Kidney (tissue), 14 donors: ENCODE data around the gene SLC9A5. TPM values are rescaled to one million over a fixed set of nuclear protein-coding genes. Genes with fewer than 3 reads are reported as not detected.

Experiments used
- DNase-seq, 5 donors: peaks; one replicate each; pipeline ENCODE4 v3.0.0-alpha.2; 2013 to 2020
- FAIRE-seq: peaks from 2 replicates; lab custom pipeline; 2012; peaks lifted over from hg19 to GRCh38; lab: Jason Lieb, UNC
- H3K27ac ChIP-seq, 2 donors: one replicate each; pipeline ENCODE4 v1.7.0; 2013; ENCODE audit warnings: low read depth in 2 of 2, low read length in 2 of 2, inconsistent platforms in 1 of 2
- H3K27me3 ChIP-seq: one replicate; pipeline ENCODE4 v1.7.1; 2013; ENCODE audit warnings: low read length, inconsistent platforms; ENCODE audit not compliant: control insufficient read depth, insufficient read depth
- H3K36me3 ChIP-seq, 3 donors: one replicate each; pipeline versions ENCODE4 v1.7.0 to v1.7.1; 2013; ENCODE audit warnings: low read length in 3 of 3, control low read depth in 1 of 3, inconsistent platforms in 1 of 3; ENCODE audit not compliant: insufficient read depth in 3 of 3, control insufficient read depth in 2 of 3
- H3K4me1 ChIP-seq, 3 donors: one replicate each; pipeline versions ENCODE4 v1.7.0 to v1.7.1; 2013; ENCODE audit warnings: low read length in 3 of 3, inconsistent platforms in 1 of 3, low read depth in 1 of 3; ENCODE audit not compliant: control insufficient read depth in 2 of 3, insufficient read depth in 2 of 3
- H3K4me3 ChIP-seq, 3 donors: one replicate each; pipeline versions ENCODE4 v1.7.0 to v1.8.1; 2013; ENCODE audit warnings: low read length in 3 of 3, control low read depth in 1 of 3, inconsistent platforms in 1 of 3
- H3K9ac ChIP-seq, 3 donors: one replicate each; pipeline versions ENCODE4 v1.7.0 to v1.7.1; 2013; ENCODE audit warnings: low read length in 3 of 3, control low read depth in 1 of 3, inconsistent platforms in 1 of 3
- H3K9me3 ChIP-seq, 3 donors: one replicate each; pipeline versions ENCODE4 v1.7.0 to v1.7.1; 2013; ENCODE audit warnings: low read length in 3 of 3, control low read depth in 1 of 3, inconsistent platforms in 1 of 3; ENCODE audit not compliant: control insufficient read depth in 2 of 3, insufficient read depth in 1 of 3
- intact Hi-C: fragments of 100-400 bp; cut with DNase I; formaldehyde crosslinking; loops from one replicate; pipeline ENCODE4 v1.11.1; 2022
- polyA plus RNA-seq: library from polyadenylated mRNA; stranded (reverse); fragments of 350-450 nt; fragmentation: Illumina TruSeq; extraction: RNeasy Lipid Tissue Mini Kit (QIAGEN cat#74804); gene quantifications from one replicate; pipeline ENCODE4 v1.2.3, GENCODE V29; 2014; ENCODE audit warnings: low read depth, low replicate concordance; ENCODE audit not compliant: insufficient read depth
- total RNA-seq: library from RNA; stranded (reverse); fragmentation: NEBNext Ultra II Directional; extraction: Animal tissue kit (Norgen Biotek cat#: 25700); gene quantifications from one replicate; pipeline ENCODE4 v1.2.1, GENCODE V29; 2021
- TF ChIP-seq, protein P1 (sequence below): IDR thresholded peaks from 3 replicates; pipeline ENCODE4 v1.5.1; 2012; ENCODE audit warnings: mild to moderate bottlenecking, moderate library complexity, borderline replicate concordance; ENCODE audit not compliant: insufficient read depth; ENCODE audit errors: extremely low read depth
- donor health status: control.
- donor health status: control.
- donor health status: control.
- donor health status: control.
- donor health status: control.
- donor health status: DM: yes; HTN: yes; CAD: no.
- donor health status: Normal renal cell carcinoma (clear cell type).

Gene SLC9A5
- total and polyA plus RNA-seq, 2 donors from 2014 or later = 0.92 to 1.1 TPM

GRCh38 chr16:67270931-67271338 lies 22.2 kb downstream of the SLC9A5 start:
- no peak overlapping the region for H3K4me3 ChIP-seq
- peak in 1 of 5 donors; percentile 58 for DNase-seq
- H3K9me3 ChIP-seq = no peaks in the 10 kb centered on the region
- no peaks in the 10 kb centered on the region for H3K27me3 ChIP-seq
- TF ChIP-seq, protein P1, sequence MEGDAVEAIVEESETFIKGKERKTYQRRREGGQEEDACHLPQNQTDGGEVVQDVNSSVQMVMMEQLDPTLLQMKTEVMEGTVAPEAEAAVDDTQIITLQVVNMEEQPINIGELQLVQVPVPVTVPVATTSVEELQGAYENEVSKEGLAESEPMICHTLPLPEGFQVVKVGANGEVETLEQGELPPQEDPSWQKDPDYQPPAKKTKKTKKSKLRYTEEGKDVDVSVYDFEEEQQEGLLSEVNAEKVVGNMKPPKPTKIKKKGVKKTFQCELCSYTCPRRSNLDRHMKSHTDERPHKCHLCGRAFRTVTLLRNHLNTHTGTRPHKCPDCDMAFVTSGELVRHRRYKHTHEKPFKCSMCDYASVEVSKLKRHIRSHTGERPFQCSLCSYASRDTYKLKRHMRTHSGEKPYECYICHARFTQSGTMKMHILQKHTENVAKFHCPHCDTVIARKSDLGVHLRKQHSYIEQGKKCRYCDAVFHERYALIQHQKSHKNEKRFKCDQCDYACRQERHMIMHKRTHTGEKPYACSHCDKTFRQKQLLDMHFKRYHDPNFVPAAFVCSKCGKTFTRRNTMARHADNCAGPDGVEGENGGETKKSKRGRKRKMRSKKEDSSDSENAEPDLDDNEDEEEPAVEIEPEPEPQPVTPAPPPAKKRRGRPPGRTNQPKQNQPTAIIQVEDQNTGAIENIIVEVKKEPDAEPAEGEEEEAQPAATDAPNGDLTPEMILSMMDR = no peak
- no peaks in the 10 kb centered on the region for H3K4me1 ChIP-seq
- H3K27ac ChIP-seq = no peak overlapping the region
- FAIRE-seq = no peak
- intact Hi-C loops = no loop called here
- no peak overlapping the region for H3K9ac ChIP-seq
- no peaks in the 10 kb centered on the region for H3K36me3 ChIP-seq

GRCh38 chr16:67271446-67271845 lies 22.7 kb downstream of the SLC9A5 start:
- Histone ChIP-seq H3K9ac (no peak overlapping the region), H3K4me1 (no peaks in the 10 kb centered on the region), H3K9me3 (no peaks in the 10 kb centered on the region), H3K27me3 (no peaks in the 10 kb centered on the region), H3K27ac (no peak overlapping the region), H3K36me3 (no peaks in the 10 kb centered on the region), H3K4me3 (no peak overlapping the region)
- intact Hi-C loops = no loop called here
- DNase-seq (peak in 1 of 5 donors; percentile 42), FAIRE-seq (no peak)
- TF ChIP-seq, protein P1 = no peak

DNA sequence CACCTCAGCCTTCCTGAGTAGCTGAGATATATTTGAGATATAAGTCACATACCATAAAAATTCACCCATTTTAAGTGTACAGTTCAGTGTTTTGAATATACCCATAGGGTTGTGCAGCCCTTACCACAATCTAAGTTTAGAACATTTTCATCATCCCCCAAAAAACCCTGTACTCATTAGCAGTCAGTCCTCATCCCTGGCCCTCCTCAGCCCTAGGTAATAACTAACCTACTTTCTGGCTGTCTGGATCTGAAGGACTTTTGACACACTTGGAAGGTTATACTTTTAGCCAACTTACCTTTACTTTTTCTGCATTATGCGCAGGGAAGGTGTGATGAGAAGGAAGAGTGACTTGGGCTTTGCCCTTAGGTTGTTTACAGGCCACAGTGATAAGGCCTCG lies 26.5 kb downstream of the SLC9A5 start:
- Histone ChIP-seq H3K36me3 (no peaks in the 10 kb centered on the region), H3K27ac (no peak overlapping the region), H3K27me3 (no peaks in the 10 kb centered on the region), H3K4me1 (peaks cover 0 to 2% (median 0%) of the 10 kb centered on the region in 3 donors), H3K9ac (no peak overlapping the region), H3K4me3 (no peak overlapping the region), H3K9me3 (no peaks in the 10 kb centered on the region)
- DNase-seq = no peak
- intact Hi-C loops = no loop called here
- TF ChIP-seq, protein P1 = no peak
- no peak for FAIRE-seq

GRCh38 chr16:67277294-67277998 lies 28.7 kb downstream of the SLC9A5 start:
- Histone ChIP-seq H3K9me3 (no peaks in the 10 kb centered on the region), H3K9ac (no peak overlapping the region)

More at GRCh38 chr16:67277294-67277998, 28.7 kb downstream of the SLC9A5 start:
- intact Hi-C loops = no loop called here
- no peaks in the 10 kb centered on the region for H3K36me3 ChIP-seq
- TF ChIP-seq, protein P1 = no peak
- H3K27ac ChIP-seq = no peak overlapping the region
- H3K4me3 ChIP-seq = no peak overlapping the region
- H3K27me3 ChIP-seq = no peaks in the 10 kb centered on the region
- peaks cover 0 to 2% (median 0%) of the 10 kb centered on the region in 3 donors for H3K4me1 ChIP-seq
- FAIRE-seq = no peak
- DNase-seq = peak in 1 of 5 donors; percentile 79
